ENCODE data around the gene STK40.

Gene STK40

DNA sequence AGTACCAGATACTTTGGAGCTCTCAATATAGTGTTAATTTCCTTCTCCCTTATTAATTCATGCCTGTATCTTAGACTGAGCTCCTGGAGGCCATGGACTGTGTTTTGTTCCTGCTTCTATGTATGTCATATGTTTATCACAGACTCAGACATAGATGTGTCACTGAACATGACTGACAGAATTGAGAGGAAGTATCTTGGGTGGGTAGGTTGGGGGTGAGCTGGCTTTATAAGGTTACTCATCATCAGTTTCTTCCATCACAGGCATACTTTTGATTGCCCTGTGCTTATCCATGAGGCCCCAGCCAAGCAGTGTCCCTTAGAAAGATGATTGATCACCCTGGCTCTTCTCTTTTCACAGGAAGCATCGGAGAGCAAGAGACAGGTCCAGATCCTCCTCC, 85.2 kb downstream of the STK40 start:
- no peak overlapping the region for H2AFZ ChIP-seq (ENCODE audit: low read depth, low read length)
- H3K79me2 ChIP-seq (ENCODE audit: insufficient read depth, low read length): no peaks in the 10 kb centered on the region
- no peak overlapping the region for H3K4me2 ChIP-seq (ENCODE audit: insufficient read depth, low read length)
- ATAC-seq (ENCODE audit: insufficient read depth, low read depth) (no peak), DNase-seq (no peak)
- H3K4me1 ChIP-seq (ENCODE audit: insufficient read depth, low read length): no peaks in the 10 kb centered on the region
- H3K27me3 ChIP-seq (ENCODE audit: insufficient read depth, low read length, poor library complexity): no peaks in the 10 kb centered on the region
- TF ChIP-seq, protein P1, sequence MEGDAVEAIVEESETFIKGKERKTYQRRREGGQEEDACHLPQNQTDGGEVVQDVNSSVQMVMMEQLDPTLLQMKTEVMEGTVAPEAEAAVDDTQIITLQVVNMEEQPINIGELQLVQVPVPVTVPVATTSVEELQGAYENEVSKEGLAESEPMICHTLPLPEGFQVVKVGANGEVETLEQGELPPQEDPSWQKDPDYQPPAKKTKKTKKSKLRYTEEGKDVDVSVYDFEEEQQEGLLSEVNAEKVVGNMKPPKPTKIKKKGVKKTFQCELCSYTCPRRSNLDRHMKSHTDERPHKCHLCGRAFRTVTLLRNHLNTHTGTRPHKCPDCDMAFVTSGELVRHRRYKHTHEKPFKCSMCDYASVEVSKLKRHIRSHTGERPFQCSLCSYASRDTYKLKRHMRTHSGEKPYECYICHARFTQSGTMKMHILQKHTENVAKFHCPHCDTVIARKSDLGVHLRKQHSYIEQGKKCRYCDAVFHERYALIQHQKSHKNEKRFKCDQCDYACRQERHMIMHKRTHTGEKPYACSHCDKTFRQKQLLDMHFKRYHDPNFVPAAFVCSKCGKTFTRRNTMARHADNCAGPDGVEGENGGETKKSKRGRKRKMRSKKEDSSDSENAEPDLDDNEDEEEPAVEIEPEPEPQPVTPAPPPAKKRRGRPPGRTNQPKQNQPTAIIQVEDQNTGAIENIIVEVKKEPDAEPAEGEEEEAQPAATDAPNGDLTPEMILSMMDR (IDR thresholded peaks at IDR 0.05; ENCODE audit: borderline replicate concordance, extremely low read depth, low read length, poor library complexity, severe bottlenecking): no peak
- TF ChIP-seq EZH2 (IDR thresholded peaks at IDR 0.05; ENCODE audit: borderline replicate concordance, low read depth, low read length, severe bottlenecking): no peak
- peaks cover 84% of the 10 kb centered on the region for H3K36me3 ChIP-seq (ENCODE audit: insufficient read depth, low read length)
- H3K4me3 ChIP-seq (ENCODE audit: low read depth in 1 of 2, low read length in 2 of 2): no peak overlapping the region
- no peaks in the 10 kb centered on the region for H3K9me3 ChIP-seq (ENCODE audit: insufficient read depth, low read length, severe bottlenecking)
- peaks cover 3% of the 10 kb centered on the region; the same call in 1 of the 2 replicates for H4K20me1 ChIP-seq (ENCODE audit: insufficient read depth, low read length)
- no peak overlapping the region for H3K27ac ChIP-seq (ENCODE audit: low read length)
- H3K9ac ChIP-seq (ENCODE audit: low read depth, low read length): no peak overlapping the region

GRCh38 chr1:36298640-36299039, 87.1 kb downstream of the STK40 start:
- no peaks in the 10 kb centered on the region for H3K9me3 ChIP-seq (ENCODE audit: insufficient read depth, low read length, severe bottlenecking)
- TF ChIP-seq, protein P1 (IDR thresholded peaks at IDR 0.05; ENCODE audit: borderline replicate concordance, extremely low read depth, low read length, poor library complexity, severe bottlenecking): no peak
- no peak overlapping the region for H3K9ac ChIP-seq (ENCODE audit: low read depth, low read length)
- H3K79me2 ChIP-seq (ENCODE audit: insufficient read depth, low read length): no peaks in the 10 kb centered on the region; the same call in 1 of the 2 replicates
- ATAC-seq (ENCODE audit: insufficient read depth, low read depth) (no peak), DNase-seq (no peak)
- no peak overlapping the region for H2AFZ ChIP-seq (ENCODE audit: low read depth, low read length)
- H3K4me2 ChIP-seq (ENCODE audit: insufficient read depth, low read length): no peak overlapping the region
- no peaks in the 10 kb centered on the region for H3K4me1 ChIP-seq (ENCODE audit: insufficient read depth, low read length)
- peaks cover 95% of the 10 kb centered on the region for H3K36me3 ChIP-seq (ENCODE audit: insufficient read depth, low read length)
- H3K27ac ChIP-seq (ENCODE audit: low read length): no peak overlapping the region
- H3K4me3 ChIP-seq (ENCODE audit: low read depth in 1 of 2, low read length in 2 of 2): no peak overlapping the region
- H3K27me3 ChIP-seq (ENCODE audit: insufficient read depth, low read length, poor library complexity): no peaks in the 10 kb centered on the region
- no peaks in the 10 kb centered on the region; the same call in 1 of the 2 replicates for H4K20me1 ChIP-seq (ENCODE audit: insufficient read depth, low read length)

GRCh38 chr1:36297062-36297461, 88.7 kb downstream of the STK40 start:
- Histone ChIP-seq H3K4me3 (ENCODE audit: low read depth in 1 of 2, low read length in 2 of 2) (no peak overlapping the region), H3K27ac (ENCODE audit: low read length) (no peak overlapping the region), H3K9ac (ENCODE audit: low read depth, low read length) (no peak overlapping the region), H3K9me3 (ENCODE audit: insufficient read depth, low read length, severe bottlenecking) (no peaks in the 10 kb centered on the region), H4K20me1 (ENCODE audit: insufficient read depth, low read length) (no peaks in the 10 kb centered on the region), H3K27me3 (ENCODE audit: insufficient read depth, low read length, poor library complexity) (no peaks in the 10 kb centered on the region), H3K36me3 (ENCODE audit: insufficient read depth, low read length) (peaks cover 96% of the 10 kb centered on the region), H2AFZ (ENCODE audit: low read depth, low read length) (no peak overlapping the region), H3K4me2 (ENCODE audit: insufficient read depth, low read length) (no peak overlapping the region), H3K4me1 (ENCODE audit: insufficient read depth, low read length) (no peaks in the 10 kb centered on the region), H3K79me2 (ENCODE audit: insufficient read depth, low read length) (no peaks in the 10 kb centered on the region; the same call in 1 of the 2 replicates)
- ATAC-seq (ENCODE audit: insufficient read depth, low read depth) (no peak), DNase-seq (no peak)
- TF ChIP-seq EZH2 (IDR thresholded peaks at IDR 0.05; ENCODE audit: borderline replicate concordance, low read depth, low read length, severe bottlenecking): no peak
- TF ChIP-seq, protein P1 (IDR thresholded peaks at IDR 0.05; ENCODE audit: borderline replicate concordance, extremely low read depth, low read length, poor library complexity, severe bottlenecking): no peak

- DNase-seq (no peak), ATAC-seq (ENCODE audit: insufficient read depth, low read depth) (no peak)
- Histone ChIP-seq H2AFZ (ENCODE audit: low read depth, low read length) (no peak overlapping the region), H3K36me3 (ENCODE audit: insufficient read depth, low read length) (peaks cover 96% of the 10 kb centered on the region), H3K79me2 (ENCODE audit: insufficient read depth, low read length) (peaks cover 3% of the 10 kb centered on the region), H3K4me1 (ENCODE audit: insufficient read depth, low read length) (no peaks in the 10 kb centered on the region), H3K9ac (ENCODE audit: low read depth, low read length) (no peak overlapping the region), H3K27ac (ENCODE audit: low read length) (no peak overlapping the region), H3K9me3 (ENCODE audit: insufficient read depth, low read length, severe bottlenecking) (no peaks in the 10 kb centered on the region), H4K20me1 (ENCODE audit: insufficient read depth, low read length) (0 out of 2 replicates have a peak, but pooled peaks cover 5% of the 10 kb centered on the region), H3K27me3 (ENCODE audit: insufficient read depth, low read length, poor library complexity) (no peaks in the 10 kb centered on the region), H3K4me3 (ENCODE audit: low read depth in 1 of 2, low read length in 2 of 2) (no peak overlapping the region), H3K4me2 (ENCODE audit: insufficient read depth, low read length) (no peak overlapping the region)
- TF ChIP-seq EZH2 (IDR thresholded peaks at IDR 0.05; ENCODE audit: borderline replicate concordance, low read depth, low read length, severe bottlenecking): no peak
- TF ChIP-seq, protein P1 (IDR thresholded peaks at IDR 0.05; ENCODE audit: borderline replicate concordance, extremely low read depth, low read length, poor library complexity, severe bottlenecking): no peak
These were observed 90.3 kb downstream of the STK40 start for GRCh38 chr1:36295390-36295789.
